ENCODE results near the gene GATA6.

DNA sequence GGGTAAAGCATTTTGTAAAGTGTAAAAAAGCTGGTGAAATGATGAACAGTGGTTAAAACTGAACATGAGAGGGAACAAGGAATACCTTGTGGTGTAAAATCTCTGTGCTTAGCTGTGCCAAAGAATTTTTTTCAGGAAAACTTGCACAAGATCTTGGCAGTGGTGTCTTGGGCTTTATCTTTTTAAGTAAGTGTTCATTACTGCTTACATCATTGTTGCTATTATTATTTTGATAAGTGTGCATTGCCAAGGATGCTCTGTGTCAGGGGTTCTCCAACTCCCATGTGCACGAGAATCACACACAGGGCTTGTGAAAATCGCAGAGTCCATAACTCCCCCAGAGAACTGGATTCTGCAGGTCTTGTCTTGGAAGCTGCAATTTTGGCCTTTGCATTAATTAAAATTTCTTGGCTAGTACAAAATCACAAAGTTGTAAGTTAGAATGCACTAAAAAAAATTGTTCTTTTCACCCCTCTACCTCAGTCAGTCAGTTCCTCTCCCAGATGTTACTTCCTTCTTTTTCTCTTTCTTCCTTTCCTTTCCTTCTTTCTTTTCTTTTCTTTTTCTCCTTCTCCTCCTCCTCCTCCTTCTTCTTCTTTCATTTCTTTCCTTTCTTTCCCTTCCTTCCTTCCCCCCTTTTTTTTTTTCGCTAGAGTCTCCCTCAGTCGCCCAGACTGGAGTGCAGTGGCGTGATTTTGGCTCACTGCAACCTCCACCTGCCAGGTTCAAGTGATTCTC lies 37.8 kb downstream of the GATA6 start:
- TF ChIP-seq EZH2 (IDR thresholded peaks at IDR 0.05; ENCODE audit: insufficient read depth, poor library complexity, severe bottlenecking) = no peak
- TF ChIP-seq EZH2phosphoT487 (IDR thresholded peaks at IDR 0.05; ENCODE audit: insufficient read depth, low read depth) = no peak

Measured in GM23248 (cell line).